ENCODE results near the gene WSCD2. TPM values are rescaled to one million over a fixed set of nuclear protein-coding genes. Genes with fewer than 3 reads are reported as not detected.

The WSCD2 gene
- total and polyA plus RNA-seq, 2 of the 4 experiments (the other 2 are of a cell fraction) = not detected

DNA sequence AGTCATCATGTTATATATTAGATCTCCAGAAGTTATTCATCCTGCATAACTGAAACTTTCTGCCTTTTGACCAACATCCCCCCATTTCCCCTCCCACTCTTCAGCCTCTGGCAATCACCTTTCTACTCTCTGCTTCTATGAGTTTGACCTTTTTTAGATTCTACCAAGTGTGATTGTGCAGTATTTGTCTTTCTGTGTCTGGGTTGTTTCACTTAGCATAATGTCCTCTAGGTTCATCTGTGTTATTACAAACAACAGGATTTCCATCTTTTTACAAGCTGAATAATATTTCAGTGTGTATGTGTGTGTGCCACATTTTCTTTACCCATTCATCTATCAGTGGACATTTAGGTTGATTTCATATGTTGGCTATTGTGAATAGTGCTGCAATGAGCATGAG, 11.2 kb upstream of the WSCD2 start:
- in situ Hi-C loops (cut with MboI; ENCODE audit: low sequenced_read_pairs) (no loop called here), dilution Hi-C loops (cut with HindIII; ENCODE audit: low sequenced_read_pairs, unreplicated experiment) (no loop called here), intact Hi-C loops (cut with micrococcal nuclease) (no loop called here)
- no TSS peak for BruUV-seq (replicated peaks)
- H2AFZ ChIP-seq (replicated peaks; ENCODE audit: low read length, poor library complexity) = no peak overlapping the region
- no peak overlapping the region for H3K27ac ChIP-seq (ENCODE audit: insufficient read depth, low read length)
- no peaks in the 10 kb centered on the region for H3K27me3 ChIP-seq (ENCODE audit: control insufficient read depth, insufficient read depth, low read length)
- no peaks in the 10 kb centered on the region for H4K20me1 ChIP-seq (ENCODE audit: insufficient read depth, low read length)
- no peak overlapping the region for H3K18ac ChIP-seq (ENCODE audit: low read depth, low read length)
- H4K8ac ChIP-seq (ENCODE audit: low read depth in 2 of 2, low read length in 2 of 2) = no peak overlapping the region
- no peak overlapping the region for H2AK9ac ChIP-seq (replicated peaks; ENCODE audit: low read depth, low read length, poor library complexity)
- H2BK120ac ChIP-seq (ENCODE audit: low read depth, low read length) = no peak overlapping the region
- ATAC-seq (ENCODE audit: low read depth) (no peak), DNase-seq (no peak)
- H3K79me1 ChIP-seq (ENCODE audit: low read depth in 1 of 2, low read length in 2 of 2) = no peaks in the 10 kb centered on the region
- no peak overlapping the region for H4K91ac ChIP-seq (ENCODE audit: insufficient read depth, low read depth, low read length)
- H3K4me3 ChIP-seq (ENCODE audit: insufficient read depth, low read depth, low read length) = no peak overlapping the region
- no peak overlapping the region for H2AK5ac ChIP-seq (ENCODE audit: low read depth, low read length)
- H3K23ac ChIP-seq (ENCODE audit: low read depth, low read length) = no peak overlapping the region
- H3K36me3 ChIP-seq (ENCODE audit: control insufficient read depth, insufficient read depth, low read length) = no peaks in the 10 kb centered on the region
- H3K9me3 ChIP-seq (ENCODE audit: control insufficient read depth, insufficient read depth, low read length) = no peaks in the 10 kb centered on the region
- no peak for TF ChIP-seq BHLHE40 (IDR thresholded peaks at IDR 0.05; ENCODE audit: low read depth, low read length)
- no peak for TF ChIP-seq MXI1 (IDR thresholded peaks at IDR 0.05; ENCODE audit: borderline replicate concordance, low read depth, low read length)
- no peak for TF ChIP-seq NFE2L2 (IDR thresholded peaks at IDR 0.05; ENCODE audit: low read depth, low read length)
- no peak for TF ChIP-seq FOS (IDR thresholded peaks at IDR 0.05; ENCODE audit: low read depth, low read length)
- TF ChIP-seq CEBPB (IDR thresholded peaks at IDR 0.05; ENCODE audit: low read depth, low read length) = no peak
- TF ChIP-seq MAZ (IDR thresholded peaks at IDR 0.05; ENCODE audit: borderline replicate concordance, low read depth, low read length) = no peak
- no peaks in the 10 kb centered on the region for H3K4me1 ChIP-seq (ENCODE audit: control insufficient read depth, insufficient read depth, low read length)
- H3K4ac ChIP-seq (ENCODE audit: low read depth, low read length) = no peak overlapping the region
- no peak overlapping the region for H3K14ac ChIP-seq (replicated peaks; ENCODE audit: low read depth, low read length)
- H4K5ac ChIP-seq (ENCODE audit: low read depth, low read length) = no peak overlapping the region
- ChIA-PET CTCF (no interaction called here), POLR2A (ENCODE audit: unreplicated experiment) (no interaction called here)
- no peak overlapping the region for H2BK15ac ChIP-seq (ENCODE audit: low read depth, low read length)
- no peak overlapping the region for H3K56ac ChIP-seq (ENCODE audit: extremely low read depth, insufficient read depth, low read length)
- no peak overlapping the region for H3K4me2 ChIP-seq (ENCODE audit: low read depth, low read length)
- H2BK5ac ChIP-seq (ENCODE audit: low read depth, low read length, poor library complexity, severe bottlenecking) = no peak overlapping the region
- no peak overlapping the region for H2BK20ac ChIP-seq (ENCODE audit: low read depth, low read length)
- no peak overlapping the region for H3K9ac ChIP-seq (ENCODE audit: low read depth, low read length)
- no peaks in the 10 kb centered on the region for H3K9me1 ChIP-seq (ENCODE audit: insufficient read depth, low read length)

All from IMR-90 (cell line).